K562 treated with DMSO at 1 percent for 48 hours (cell line): ENCODE data around the gene RAB11A. TPM values are rescaled to one million over a fixed set of nuclear protein-coding genes. Genes with fewer than 3 reads are reported as not detected.

Experiments used
- total RNA-seq: library from RNA; unstranded; fragments of 300-600 nt; gene quantifications from 2 replicates; pipeline ENCODE4 v1.2.3, GENCODE V29; 2022; ENCODE audit warnings: low replicate concordance; ENCODE audit errors: extremely low read depth

RAB11A gene
- not detected in 2 replicates for total RNA-seq

GRCh38 chr15:65869126-65869953, at the start of gene RAB11A:
TSS of gene RAB11A (plus strand) at chr15:65869491. CDS start at chr15:65869586, 95 bp downstream.

Other genes starting within 250 kb of the RAB11A start
- not detected in 2 replicates for gene SLC24A1, start 247.6 kb upstream of the RAB11A start, total RNA-seq
- gene DENND4A, start 77.2 kb upstream of the RAB11A start, total RNA-seq = not detected in 2 replicates